NCI-H82 treated with DMSO at 0.1 percent for 48 hours (cell line): ENCODE results near the gene SLC25A45.
A peak's percentile ranks its signal among the peaks of the same experiment; 100 is the strongest.
"Not testable (repeated sequence)": the region's sequence is repeated elsewhere in the genome, so short reads cannot be mapped to it uniquely, and the experiment has no call there.

Source experiments
- DNase-seq: peaks from one replicate; lab custom pipeline; 2025; ENCODE audit not compliant: unreplicated experiment; lab: John Stamatoyannopoulos, UW

The SLC25A45 gene

GRCh38 chr11:65363770-65364169 is 18.7 kb downstream of the SLC25A45 start:
- no peak for DNase-seq

- no peak for DNase-seq
Measured at GRCh38 chr11:65362966-65363365, 19.5 kb downstream of the SLC25A45 start.

- DNase-seq: no peak
Measured at GRCh38 chr11:65362320-65362931, 20.0 kb downstream of the SLC25A45 start.

- DNase-seq: no peak
Measured at GRCh38 chr11:65357856-65358356, 24.5 kb downstream of the SLC25A45 start.

GRCh38 chr11:65356394-65356972 is 26.0 kb downstream of the SLC25A45 start:
- DNase-seq: no peak

- DNase-seq: no peak
Measured at GRCh38 chr11:65355776-65356393, 26.6 kb downstream of the SLC25A45 start.

- peak; percentile 17 for DNase-seq
Measured at GRCh38 chr11:65355013-65355775, 27.3 kb downstream of the SLC25A45 start.

GRCh38 chr11:65354265-65355012 is 28.0 kb downstream of the SLC25A45 start, which contains the start of gene TIGD3:
Gene TIGD3, plus strand, starts transcription at chr11:65354751. Its CDS starts 1,058 bp downstream, at chr11:65355809.
- DNase-seq: peak; percentile 86

GRCh38 chr11:65353900-65354264 is 28.6 kb downstream of the SLC25A45 start:
- no peak for DNase-seq

- no peak for DNase-seq
Measured at GRCh38 chr11:65353376-65353775, 29.1 kb downstream of the SLC25A45 start.

GRCh38 chr11:65352783-65353182 is 29.7 kb downstream of the SLC25A45 start:
- no peak for DNase-seq

GRCh38 chr11:65351511-65351910 is 30.9 kb downstream of the SLC25A45 start:
- DNase-seq: no peak

GRCh38 chr11:65341856-65342255 is 40.6 kb downstream of the SLC25A45 start:
- DNase-seq: no peak

GRCh38 chr11:65340226-65340625 is 42.2 kb downstream of the SLC25A45 start:
- DNase-seq: no peak

GRCh38 chr11:65338676-65339075 is 43.8 kb downstream of the SLC25A45 start:
- DNase-seq: no peak

GRCh38 chr11:65334696-65335295 is 47.6 kb downstream of the SLC25A45 start:
- no peak for DNase-seq

- not testable (repeated sequence) for DNase-seq
Measured at GRCh38 chr11:65332591-65332990, 49.9 kb downstream of the SLC25A45 start.

GRCh38 chr11:65330544-65330943 is 51.9 kb downstream of the SLC25A45 start:
- DNase-seq: no peak

GRCh38 chr11:65329944-65330403 is 52.5 kb downstream of the SLC25A45 start:
- DNase-seq: peak; percentile 66

- no peak for DNase-seq
Measured at GRCh38 chr11:65329478-65329877, 53.0 kb downstream of the SLC25A45 start.
